Astrocyte (in vitro differentiated cells and primary cell): ENCODE measurements around the gene TIMP4.

Source experiments
- CTCF ChIP-seq: IDR thresholded peaks from 2 replicates; pipeline ENCODE4 v1.5.1; 2011; ENCODE audit warnings: low read depth, mild to moderate bottlenecking, inconsistent platforms, low read length, moderate library complexity; ENCODE audit not compliant: insufficient read depth
- EZH2 ChIP-seq: IDR thresholded peaks from 2 replicates; pipeline ENCODE4 v1.6.1; 2012; ENCODE audit warnings: mild to moderate bottlenecking, low read length, inconsistent platforms; ENCODE audit not compliant: insufficient read depth

GRCh38 chr3:12114251-12114650, 44.5 kb downstream of the TIMP4 start:
- TF ChIP-seq CTCF (no peak), EZH2 (no peak)
